NCI-H345 treated with DMSO at 0.1 percent for 48 hours (cell line): Measurements from ENCODE around the gene EIF4E3.
A peak's percentile ranks its signal among the peaks of the same experiment; 100 is the strongest.

Source experiments
- DNase-seq: peaks from one replicate; lab custom pipeline; 2025; ENCODE audit not compliant: unreplicated experiment; lab: John Stamatoyannopoulos, UW

EIF4E3 gene

DNA sequence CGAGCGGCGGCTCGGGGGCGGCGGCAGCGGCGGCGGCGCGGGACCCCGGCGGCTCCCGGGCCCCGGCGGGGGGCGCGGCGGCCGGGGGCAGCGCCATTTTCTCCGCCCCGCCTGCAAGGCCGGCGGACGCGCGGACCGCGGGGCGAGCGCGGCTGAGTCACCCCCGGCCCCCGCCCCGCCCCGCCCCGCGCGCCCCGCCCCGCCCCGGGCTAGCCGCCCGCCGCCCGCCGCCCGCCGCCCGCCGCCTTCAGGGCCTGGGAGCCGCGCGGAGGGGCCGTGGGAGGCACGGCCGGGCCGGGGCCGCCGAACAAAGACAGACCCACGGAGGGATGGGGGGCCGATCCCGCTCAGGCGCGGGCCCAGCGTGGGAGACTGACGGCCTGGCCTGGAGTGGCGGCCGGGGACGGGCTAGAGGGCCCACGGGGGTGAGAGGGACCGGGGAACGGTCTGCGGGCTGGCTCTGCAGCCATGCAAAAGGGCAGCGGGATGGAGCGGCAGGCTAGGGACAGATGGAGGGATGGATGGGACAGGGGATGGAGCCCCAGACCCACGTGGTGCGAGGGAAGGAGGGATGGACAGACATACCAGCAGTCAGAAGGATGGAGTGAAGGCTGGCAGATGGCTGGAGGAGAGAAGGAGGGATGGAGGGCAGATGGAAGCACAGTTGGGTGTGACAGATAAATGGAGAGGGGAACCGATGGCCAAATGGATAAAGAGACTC lies at the start of gene EIF4E3:
TSS of gene EIF4E3 (minus strand) at position 132 of the 721 bp plus-strand sequence. CDS start at position 97, 35 bp downstream.
- DNase-seq: peak; percentile 2

DNA sequence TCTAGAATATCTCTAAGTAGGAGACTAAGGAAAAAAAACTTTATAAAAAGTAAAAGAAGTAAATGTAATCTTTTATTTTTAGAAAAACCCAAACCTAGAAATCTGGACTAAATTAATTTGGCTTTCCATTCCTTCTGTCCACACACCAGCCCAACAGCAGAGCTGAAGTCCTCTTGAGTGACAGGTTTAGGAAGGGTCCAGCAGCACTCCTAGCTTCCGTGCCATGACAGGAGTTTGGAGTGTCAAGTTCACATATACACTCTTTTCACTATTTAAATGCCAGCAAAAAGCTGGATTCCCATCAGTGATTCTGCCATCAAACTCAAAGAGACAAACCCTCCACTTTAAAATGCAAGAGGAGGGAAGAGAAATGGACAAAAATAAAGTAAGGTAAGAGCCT lies 46.7 kb upstream of the EIF4E3 start:
- DNase-seq: no peak

DNA sequence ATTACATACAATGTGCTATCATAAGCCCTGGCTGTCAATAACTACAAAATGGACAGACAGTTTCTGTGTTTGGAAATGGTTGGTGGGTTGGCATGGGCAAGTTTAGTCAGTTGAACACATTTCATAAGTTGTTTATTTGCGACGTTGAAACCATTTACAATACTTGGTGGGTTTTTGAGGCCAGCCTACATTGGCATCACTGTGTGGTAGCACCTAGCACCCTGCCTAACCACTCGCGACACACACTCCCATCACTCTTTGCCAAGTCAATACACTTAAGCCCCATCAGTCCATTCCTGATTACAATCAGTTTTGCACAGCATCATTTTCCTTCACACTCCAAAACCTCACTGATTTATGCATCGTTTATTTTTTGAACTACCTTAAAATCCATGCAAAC lies 45.9 kb upstream of the EIF4E3 start:
- no peak for DNase-seq

DNA sequence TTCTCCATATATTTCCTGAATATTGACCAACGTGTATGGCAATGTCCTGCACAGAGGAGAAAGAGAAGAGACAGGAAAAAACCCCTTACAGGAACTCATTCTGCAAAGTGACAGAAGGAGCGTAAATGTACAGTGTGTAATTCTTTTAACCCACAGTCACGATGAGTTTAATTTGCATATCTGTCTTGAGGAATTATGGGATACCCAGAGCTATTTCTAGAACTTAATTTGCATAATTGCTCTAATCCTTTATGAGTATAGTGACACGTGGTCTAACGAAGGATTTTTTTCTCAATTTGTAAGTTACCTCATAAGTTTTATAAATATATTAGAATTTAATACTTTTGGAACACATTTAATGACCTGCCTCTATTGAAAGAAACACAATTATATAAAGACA lies 38.2 kb upstream of the EIF4E3 start:
- DNase-seq: no peak

DNA sequence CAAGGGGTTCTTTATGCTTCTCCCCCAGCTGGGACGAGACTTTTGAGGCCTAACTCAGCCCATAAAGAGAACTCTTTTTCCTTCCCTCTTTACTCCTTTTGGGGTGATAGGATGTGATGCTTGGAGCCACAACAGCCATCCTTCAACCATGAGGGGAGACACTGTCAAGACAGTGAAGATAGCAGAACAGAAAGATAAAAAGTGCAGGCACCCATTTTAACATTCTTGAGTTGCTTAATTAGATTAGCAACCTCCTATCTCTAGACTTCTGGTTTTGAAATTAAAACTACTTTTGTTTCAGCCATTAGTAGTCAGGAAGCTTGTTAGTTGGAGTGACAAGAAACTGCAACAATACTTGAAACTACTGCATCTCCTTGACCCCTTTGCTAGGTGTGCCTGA lies 34.9 kb upstream of the EIF4E3 start:
- no peak for DNase-seq

DNA sequence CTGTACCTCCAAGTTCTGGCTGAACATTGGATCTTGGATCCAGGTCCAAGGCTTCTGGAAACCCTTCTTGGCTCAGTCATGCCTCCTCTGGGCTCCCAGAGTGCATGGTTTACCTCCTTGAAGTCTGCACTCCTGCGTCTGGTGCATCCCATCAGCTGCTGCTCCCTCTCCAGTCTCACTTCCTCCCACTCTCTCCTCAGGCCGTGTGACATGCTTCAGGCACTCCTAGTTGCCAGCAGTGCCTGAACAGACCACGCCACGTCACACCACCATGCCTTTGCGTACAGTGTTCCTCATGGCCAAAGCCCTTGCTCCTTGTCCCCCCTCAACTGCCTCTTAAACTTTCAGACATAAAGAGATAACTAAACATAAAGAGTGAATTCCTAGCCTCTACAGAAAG lies 34.2 kb upstream of the EIF4E3 start:
- no peak for DNase-seq

DNA sequence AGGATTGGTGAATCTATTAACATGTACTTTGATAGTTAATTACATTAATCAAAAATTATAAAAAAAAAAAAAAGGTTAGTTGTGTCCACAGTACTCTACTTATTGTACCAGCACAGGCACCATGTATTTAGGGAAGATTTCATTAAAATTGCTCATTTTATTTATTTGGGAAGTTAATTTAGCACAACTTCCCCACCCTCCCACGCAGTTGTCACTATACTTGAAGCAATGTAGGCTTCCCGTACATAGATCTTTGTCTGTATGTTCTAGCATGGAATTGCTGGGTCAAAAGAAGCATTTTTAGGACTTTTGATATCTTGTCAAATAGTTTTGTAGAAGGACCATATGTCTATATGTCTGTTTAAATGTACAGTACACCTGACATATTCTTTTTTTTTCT lies 32.9 kb upstream of the EIF4E3 start:
- no peak for DNase-seq

DNA sequence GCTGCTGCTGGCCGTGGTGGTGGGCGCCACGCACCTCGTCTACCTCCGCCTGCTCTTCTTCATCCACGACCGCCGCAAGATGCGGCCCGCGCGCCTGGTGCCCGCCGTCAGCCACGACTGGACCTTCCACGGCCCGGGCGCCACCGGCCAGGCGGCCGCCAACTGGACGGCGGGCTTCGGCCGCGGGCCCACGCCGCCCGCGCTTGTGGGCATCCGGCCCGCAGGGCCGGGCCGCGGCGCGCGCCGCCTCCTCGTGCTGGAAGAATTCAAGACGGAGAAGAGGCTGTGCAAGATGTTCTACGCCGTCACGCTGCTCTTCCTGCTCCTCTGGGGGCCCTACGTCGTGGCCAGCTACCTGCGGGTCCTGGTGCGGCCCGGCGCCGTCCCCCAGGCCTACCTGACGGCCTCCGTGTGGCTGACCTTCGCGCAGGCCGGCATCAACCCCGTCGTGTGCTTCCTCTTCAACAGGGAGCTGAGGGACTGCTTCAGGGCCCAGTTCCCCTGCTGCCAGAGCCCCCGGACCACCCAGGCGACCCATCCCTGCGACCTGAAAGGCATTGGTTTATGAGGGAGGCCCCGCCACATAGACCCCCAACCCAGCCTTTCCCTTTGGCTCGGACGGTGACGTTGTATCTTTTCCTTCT lies 29.5 kb upstream of the EIF4E3 start:
- DNase-seq: no peak

DNA sequence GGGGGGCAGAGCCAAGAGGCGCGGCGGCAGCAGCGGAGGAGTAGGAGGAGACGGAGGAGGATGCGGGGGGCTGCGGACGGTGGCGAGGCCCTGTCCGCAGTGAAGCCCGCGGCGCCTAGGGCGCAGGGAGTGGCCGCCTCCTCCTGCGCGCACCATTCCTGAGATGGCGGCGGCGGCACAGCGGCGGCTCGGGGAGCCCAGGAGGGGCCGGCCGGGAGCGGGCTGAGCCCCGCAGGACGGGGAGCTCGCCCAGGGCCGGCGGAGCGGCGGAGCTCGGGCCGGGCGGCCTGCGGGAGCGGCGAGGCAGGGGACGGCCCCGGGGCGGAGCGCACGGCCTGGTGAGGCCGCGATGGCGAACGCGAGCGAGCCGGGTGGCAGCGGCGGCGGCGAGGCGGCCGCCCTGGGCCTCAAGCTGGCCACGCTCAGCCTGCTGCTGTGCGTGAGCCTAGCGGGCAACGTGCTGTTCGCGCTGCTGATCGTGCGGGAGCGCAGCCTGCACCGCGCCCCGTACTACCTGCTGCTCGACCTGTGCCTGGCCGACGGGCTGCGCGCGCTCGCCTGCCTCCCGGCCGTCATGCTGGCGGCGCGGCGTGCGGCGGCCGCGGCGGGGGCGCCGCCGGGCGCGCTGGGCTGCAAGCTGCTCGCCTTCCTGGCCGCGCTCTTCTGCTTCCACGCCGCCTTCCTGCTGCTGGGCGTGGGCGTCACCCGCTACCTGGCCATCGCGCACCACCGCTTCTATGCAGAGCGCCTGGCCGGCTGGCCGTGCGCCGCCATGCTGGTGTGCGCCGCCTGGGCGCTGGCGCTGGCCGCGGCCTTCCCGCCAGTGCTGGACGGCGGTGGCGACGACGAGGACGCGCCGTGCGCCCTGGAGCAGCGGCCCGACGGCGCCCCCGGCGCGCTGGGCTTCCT lies 28.8 kb upstream of the EIF4E3 start, which contains the start of gene GPR27:
TSS of gene GPR27 (plus strand) at position 155 of the 909 bp plus-strand sequence. CDS start at position 350, 195 bp downstream.
- no peak for DNase-seq

DNA sequence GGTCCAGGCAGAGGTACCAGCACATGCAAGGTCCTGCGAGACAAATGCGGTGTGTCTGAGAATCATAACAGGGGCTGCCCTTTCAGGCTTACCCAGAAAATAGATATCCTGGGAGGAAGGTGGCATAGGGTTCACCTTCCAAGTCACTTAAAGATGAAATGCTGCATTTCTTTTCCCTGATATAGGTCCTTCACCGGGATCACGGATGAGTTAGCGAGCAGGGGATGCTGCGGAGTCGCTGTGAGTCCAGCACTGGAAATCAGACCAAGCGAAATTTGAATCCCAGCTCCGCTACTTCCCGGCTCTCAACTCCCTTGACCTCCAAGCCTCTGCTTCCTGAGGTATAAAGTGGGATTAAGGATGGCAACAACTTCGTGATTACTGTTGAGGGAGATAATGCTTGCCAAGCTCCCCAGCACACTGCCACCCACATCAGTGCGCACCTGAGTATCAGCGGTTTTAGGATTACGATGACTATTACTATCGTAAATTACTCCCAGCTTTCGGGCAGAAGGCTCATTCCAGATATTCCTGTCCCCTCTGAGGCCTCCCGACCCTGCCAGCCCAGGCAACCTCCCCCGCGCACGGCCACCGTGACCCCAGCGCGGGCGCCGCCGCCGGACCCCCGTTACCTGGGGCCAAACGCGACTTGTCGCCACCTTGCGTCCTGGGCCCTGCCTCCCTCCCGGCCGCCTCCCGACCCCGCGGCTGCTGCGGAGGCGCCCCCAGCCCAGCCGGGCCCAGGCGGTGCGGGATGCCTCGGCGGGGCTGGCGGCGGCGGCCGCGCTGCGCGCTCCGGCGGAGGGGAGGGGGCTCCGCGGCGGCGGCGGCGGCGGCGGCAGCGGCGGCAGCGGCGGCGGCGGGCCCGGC lies 27.9 kb upstream of the EIF4E3 start:
- no peak for DNase-seq

DNA sequence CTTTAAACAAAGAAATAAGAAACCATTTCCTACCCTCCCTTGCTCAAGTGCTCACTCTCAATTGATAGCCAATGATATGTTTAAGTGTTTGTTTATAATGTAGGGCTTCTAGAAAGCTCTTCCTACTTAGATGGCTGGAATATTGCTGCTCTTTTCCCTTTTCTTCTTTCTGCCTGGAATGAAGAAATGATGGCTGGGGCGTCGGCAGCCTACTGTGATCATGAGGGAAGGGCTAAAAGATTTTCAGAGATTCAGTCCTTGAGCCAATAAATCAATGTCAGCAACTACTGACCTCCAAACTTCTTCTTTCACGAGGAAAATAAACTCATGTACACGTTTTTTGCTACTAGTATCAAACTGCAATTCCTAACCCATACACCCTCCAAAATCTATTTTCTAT lies 26.4 kb upstream of the EIF4E3 start:
- DNase-seq: no peak

DNA sequence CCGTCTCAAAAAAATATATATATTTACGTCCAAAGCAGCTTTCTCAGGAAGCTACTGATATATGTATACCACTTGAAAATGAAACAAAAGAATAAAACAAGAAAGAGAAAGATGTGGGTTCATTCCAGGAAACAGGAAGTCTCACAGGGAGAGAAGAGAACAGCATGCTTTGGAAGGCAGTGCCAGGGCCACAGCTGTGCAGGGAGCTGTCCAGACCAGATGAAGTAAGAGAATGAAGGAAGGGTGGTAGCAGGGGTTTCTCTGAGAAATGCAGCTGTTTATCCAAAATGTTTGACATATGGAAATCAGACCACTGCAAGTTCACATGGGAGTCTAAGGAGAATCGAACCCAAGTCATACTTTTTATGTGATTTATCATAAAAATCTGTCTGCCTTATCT lies 19.5 kb upstream of the EIF4E3 start:
- no peak for DNase-seq

DNA sequence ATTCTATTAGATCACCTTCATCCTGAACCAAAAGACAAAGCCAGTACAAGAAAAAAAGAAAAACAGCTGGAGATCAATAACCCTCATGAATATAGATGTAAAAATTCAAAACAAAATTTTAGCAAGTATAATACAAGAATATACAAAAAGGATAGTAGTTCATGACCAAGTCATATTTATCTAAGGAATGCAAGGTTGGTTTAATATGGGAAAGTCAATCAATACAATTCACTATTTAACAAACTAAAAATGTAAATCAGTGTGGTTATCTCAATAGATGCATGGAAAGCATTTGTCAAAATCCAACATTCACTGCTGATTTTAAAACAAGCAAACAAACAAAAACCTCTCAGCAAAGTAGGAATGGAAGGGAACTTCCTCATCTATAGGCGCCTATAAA lies 17.4 kb upstream of the EIF4E3 start:
- DNase-seq: no peak

DNA sequence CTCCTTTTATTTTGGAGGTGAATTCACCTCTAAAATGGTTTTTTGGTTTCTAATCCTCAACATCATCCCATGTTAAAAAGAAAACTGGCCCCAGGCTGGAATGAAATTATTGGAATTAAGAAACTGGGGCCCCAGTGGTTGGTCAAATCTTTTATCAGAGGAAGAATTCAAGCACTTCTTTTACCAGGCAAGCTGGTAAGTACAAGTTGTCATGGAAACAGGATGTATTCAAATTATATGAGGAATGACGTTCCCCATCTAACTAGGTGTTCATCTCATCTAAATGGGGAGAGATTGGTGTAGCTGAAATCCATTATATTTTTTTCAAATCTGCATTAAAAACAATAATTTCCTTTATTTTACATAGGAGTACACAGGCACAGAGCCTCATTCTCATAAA lies 9.7 kb upstream of the EIF4E3 start:
- no peak for DNase-seq

DNA sequence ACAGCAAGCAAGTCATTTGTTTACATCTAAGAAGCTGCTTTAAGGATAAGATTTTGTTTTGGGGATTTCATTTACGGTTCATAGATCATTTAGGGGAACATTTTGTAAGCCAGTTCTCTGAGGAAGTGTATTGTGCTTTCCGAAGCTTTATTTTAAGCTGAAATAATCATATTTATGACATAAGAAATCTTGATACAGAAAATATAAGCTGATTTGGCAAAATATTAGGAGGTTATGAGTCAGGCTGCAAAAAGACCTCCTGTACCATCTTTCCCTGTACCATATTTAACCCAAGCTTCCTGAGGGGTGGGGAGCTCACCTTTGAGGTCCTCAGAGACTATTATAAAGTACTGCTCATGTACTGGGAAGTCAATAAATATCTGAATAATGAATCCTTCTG lies 8.1 kb upstream of the EIF4E3 start:
- no peak for DNase-seq

DNA sequence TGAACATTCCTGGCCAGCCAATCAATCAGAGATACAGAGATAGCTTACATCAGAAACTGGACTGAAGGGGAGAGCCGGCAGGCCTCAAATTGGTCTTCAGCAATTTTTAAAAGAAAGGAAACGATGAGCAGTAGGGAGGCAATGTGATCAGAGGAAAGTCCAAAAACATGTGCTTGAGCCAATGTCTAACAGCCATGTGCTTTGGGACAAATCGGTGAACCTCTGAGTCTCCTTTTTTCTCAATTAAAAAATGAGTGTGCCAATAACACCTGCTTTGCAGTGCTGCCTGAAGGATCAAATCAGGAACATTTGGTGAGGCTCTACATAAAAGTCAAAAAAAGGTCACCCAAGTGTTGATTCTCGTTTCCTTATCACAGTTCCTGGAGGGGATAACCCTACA lies 7.4 kb upstream of the EIF4E3 start:
- DNase-seq: no peak

DNA sequence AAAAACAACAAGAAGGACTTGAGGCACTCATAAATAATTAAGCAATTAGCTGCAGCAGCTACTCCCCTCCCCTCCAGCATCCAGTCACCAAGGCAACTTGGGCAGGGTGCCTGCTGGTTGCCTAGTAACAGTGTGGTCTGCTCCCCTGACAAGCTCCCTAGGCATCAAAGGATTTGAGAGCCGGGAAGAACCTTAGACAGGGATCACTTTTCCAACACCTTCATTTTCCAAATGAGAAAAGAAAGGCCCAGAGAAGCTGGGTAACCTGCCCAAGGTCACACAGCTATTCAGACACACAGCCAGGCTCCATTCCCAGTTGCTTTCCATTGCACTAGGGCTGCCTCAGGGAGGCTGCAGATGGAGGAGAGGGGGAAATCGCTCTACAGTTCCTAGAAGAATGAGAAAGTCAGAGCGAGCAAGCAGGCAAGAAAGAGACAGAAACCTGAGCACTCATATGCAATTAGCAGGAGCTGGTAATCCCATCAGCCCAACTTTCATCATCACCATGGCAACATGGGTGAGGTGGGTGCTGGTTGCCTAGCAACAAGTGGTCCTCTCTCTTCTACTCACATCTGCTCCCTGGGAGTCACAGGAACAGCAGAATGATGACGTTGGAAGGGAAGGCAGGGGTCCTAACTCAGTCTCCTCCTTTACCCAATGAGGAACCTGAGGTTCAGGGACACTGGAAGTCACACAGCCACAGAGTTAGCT lies 3.6 kb upstream of the EIF4E3 start:
- no peak for DNase-seq

DNA sequence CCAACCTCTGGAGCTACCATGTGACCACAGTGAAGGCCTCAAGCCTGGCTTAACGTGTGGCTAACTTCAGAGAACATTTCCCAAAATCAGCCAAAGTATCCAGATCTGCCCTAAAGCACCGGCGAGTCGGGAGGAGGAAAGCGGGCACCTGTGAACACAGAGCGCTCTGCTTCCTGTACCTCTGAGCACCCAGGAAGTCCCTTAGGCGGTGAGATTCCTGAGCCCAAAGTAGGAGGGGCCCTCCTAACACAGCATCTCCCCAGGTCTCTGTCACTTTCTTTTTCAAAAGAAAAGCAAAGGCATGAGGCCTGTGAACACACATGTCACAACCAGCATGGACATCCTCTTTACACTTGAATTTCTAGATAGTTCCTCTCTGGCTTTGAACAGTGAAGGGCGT lies 944 bp upstream of the EIF4E3 start:
- DNase-seq: no peak

DNA sequence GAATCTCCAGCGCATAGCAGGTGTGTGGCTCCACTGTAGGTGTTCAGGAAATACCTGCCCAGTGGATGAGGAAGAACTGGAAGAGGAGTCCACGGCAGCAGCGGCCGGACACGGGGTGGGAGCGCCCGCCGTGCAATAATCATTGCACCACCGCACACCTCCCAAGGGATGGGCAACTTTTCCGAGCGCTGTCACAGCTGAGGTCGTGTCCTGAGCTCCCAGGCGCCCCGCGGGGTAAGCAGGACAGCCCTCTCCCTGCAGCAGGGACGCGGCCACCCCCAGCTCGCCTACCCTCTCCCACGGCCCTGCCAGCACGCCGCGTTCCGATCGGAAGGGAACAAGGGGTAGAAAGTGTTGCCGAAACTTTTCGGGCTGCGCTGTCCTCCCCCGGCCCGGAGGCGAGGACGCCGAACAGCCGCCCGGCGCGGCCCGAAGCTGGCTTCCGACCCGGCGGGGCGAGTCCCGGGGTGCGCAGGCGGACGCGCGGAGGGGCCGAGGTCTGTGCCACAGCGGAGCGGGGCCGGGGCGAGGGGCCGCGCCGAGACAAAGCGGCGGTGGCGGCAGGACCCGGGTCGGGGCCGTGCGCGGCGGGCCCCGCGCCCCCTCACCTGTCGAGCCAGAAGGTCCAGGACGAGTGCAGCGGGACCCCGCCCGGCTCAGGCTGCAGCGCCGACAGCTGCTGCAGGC lies 475 bp downstream of the EIF4E3 start:
- DNase-seq: no peak

DNA sequence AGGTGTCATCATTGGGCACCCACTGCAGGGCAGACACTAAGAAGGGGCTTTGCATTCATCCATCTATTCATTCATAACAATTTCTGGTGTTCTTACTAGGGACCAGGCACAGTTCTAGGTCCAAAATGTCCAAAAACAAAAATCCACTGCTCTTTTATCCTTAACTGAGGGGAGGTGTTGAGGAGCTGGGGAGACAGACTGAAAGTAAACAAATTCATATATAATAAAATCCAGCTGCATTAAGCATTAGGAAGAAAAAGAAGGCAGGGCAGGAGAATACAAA lies 1.1 kb downstream of the EIF4E3 start:
- DNase-seq: no peak
